ENCODE data around the gene DDX23.
A peak's percentile ranks its signal among the peaks of the same experiment; 100 is the strongest.

Gene DDX23

DNA sequence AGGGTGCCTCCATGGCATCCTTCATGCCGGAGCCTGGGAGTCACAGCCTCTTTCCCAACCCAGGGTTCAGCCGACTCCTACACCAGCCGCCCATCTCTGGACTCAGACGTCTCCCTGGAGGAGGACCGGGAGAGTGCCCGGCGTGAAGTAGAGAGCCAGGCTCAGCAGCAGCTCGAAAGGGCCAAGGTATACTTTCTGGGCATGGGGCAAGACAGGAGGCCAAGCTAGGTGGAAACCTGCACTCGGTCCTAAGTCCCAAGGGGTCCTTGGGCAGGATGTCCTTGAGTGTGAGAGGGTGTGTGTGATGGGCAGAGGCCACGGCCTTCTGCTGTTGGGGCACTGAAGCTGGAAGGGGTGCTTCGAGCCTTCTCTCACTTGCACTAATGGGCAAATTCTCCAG, 28.7 kb downstream of the DDX23 start:
- no peak for DNase-seq (ENCODE audit: low spot score)

DNA sequence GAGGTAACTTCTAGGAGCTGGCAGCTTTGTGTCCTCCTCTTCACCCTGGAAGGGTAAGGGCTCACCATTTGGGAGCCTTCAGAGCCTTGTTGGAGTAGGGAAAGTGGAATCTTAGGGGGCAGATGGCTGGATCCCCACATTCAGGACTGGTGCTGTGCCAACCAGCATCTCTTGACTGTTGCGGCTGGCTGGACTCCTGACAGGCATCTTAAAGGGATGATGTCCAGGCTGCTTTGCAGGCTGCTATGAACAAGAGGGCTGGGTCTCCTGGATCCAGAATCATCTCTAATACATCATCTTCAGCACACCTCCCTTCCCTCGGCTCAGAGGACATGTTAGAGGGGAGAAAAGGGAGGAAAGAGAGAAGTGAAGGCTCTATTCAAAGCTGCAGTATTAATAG, 29.3 kb downstream of the DDX23 start:
- DNase-seq (ENCODE audit: low spot score): no peak

DNA sequence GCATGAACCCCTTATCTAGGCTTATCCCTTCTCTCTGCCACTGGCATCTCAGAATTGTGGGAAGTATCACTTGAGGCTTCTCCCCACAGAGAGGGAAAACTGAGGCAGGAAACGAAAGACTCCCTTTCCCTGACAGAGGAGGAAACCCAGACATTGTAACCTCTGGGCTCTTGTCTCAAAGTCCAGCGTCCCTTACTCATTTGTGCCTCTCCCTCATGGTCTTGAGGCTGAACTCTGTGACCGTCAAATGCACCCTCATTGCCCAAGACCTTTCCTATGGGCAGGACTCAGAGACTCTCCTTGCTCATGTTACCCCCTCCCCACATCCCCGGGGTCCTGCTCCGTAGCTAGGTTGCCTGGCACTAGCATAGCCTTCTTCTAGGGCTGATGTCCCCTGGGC, 29.8 kb downstream of the DDX23 start:
- DNase-seq (ENCODE audit: low spot score): no peak

DNA sequence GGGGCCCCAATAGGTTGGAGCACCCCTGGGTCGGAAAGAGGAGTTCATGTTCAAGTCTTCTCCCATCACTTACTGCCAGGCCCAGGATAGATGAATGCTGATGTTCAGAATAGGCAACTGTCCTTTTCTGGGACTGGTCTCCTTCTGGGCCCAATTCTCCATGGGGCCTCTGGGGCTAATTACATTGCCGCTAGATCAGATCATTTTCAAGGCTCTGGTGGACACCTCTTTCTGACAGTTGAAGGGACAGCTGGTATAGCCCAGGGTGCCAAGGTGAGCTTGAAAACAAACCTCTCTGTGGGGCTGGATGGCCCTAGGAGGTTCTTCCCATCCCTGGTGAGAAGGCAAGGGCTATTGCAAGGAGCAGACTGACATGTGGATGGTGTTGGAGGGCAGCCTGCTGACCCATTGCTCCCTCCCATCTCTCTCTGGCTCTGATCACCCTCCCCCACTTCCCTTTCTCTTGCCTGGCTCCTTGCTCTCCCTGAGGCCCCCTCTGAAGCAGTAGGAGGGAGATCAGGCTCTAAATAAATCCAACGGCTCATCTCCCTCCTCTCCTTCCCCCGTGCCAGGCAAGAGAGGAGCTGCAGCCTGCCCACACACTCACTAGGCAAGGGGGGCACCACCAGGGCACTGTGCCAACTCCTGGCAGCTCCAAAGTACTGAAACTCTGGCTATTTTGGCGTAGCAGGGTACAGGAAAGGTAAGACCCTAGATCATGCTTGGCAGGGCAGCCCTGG, 31.8 kb downstream of the DDX23 start:
- DNase-seq (ENCODE audit: low spot score): no peak

GRCh38 chr12:48818831-48819590, 33.0 kb downstream of the DDX23 start:
- DNase-seq (ENCODE audit: low spot score): no peak

DNA sequence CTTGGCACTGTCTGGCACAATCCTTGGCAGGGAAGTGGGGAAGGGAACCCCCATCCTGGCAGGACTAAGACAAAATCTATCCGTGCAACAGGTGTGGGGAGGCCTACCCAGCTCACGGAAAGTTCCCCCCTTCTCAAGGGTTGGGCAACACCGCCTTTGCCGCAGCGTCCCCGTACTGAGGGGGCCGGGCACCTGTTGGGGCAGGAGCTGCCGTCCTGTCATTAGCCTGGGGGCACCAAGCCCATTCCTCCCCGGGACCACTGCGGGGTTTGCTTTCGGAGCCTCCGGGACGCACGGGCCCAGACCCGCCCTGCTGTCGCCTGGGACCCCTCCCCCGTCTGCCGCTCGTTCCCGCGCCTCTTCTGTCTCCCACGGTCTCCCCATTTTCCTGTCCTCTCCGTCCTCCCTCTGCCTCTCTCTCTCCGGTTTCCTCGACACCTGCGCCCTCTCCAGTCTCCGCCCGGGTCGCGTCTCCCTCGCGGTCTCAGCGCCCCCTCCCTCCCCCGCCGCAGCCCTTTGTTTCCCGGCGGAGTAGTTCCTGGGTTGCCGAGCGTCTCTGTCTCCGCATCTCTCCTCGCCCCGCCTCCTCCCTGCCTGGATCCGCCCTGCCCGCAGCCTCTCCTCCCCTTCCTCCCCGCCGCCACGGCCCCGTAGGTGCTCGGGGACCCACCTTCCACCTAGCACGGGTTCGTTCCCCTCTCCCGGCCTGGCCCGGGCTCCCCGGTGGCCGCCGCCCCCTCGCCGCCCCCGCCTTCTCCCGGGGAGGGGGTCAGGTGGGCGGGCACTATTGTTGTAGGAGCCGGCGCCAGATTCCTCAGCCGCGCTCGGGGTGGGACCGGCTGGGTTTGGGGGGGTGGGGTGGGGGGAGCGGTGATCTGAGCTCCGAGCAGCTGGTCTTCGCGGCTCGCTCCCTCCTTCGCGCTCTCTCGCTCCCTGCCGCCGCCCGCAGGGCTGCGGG, 33.8 kb downstream of the DDX23 start, which contains the start of gene CACNB3:
Gene CACNB3 (plus strand): TSS at position 624 of the 958 bp plus-strand sequence. CDS start 434 bp downstream, outside the sequence.
- DNase-seq (ENCODE audit: low spot score): peak; percentile 66

DNA sequence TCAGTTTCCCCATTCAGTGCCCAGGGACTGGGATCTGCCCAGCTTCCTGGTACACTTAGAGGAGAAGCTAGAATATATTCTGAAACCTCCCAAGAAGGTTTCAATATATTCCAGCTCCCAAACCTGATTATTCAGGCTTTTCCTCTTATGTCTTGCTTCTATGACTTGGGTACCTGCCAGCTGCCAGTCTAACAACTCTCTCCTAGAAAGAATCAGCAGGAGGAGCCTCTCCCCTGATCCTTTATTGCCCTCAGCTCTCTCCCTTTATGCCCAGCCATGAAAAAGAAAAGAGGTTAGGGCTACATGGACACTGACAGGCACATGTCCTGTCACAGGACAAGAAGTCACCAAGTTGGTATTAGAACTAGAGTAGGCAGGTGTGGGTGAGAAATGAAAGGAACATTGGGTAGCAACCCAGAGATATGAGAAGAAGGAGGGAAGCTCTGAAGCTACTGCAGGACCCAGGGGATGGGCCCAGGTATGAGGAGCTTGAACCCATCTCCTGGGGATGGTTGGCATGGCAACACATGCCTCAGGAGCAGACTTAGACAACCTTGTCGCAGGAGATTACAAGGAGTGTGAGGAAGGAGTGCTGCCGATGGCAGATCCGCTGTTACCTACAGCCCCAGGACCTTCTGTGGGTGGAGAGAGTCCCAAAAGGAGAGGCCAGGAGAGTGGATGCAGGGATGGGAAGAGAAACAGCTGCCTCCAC, 35.7 kb downstream of the DDX23 start:
- DNase-seq (ENCODE audit: low spot score): no peak

DNA sequence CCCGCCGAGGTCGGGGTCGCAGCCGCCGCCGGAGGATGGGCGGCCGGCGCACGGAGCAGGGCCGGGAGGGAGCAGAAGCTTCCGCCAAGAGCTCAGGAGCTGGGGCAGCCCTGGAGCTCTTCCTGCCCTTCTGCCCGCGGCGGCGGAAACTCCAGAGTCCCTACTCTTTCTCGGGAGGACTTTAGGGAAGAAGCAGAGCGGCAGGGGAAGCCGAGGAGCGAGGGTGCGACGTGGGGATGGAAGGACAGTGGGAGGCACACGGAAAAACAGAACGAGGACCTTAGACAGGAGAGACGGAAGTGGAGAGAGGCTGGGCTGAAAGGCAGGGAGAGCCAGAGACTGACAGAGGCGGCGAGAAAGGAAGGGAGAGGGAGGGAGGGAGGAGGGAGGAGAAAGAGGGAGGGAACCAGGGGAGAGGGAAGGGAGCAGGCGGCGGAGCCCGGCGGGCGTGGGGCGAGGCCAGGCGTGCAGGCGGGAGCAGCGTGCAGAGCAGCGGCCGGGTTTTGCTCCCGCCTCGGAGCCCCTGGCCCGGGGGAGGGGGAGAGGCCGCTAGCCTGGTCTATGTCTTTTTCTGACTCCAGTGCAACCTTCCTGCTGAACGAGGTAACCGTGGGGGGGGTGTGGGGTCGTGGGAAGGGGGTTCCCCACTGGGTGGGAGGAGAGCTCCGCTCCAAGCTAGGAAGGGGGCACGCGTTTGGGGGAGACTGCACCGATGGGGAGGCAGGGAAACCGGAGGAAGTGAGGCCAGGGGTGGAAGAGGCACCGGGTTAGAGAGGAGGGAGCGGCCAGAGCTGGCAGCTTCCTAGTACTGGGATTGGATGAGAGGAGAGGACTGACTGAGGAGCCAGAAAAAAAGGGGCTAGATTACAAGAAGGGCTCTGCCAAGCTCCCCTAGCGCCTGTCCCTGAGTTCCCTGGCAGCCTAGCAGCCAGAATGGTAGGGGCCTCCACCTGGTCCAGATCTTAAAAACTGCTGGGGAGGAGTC, 36.5 kb downstream of the DDX23 start:
- DNase-seq (ENCODE audit: low spot score): peak; percentile 83

DNA sequence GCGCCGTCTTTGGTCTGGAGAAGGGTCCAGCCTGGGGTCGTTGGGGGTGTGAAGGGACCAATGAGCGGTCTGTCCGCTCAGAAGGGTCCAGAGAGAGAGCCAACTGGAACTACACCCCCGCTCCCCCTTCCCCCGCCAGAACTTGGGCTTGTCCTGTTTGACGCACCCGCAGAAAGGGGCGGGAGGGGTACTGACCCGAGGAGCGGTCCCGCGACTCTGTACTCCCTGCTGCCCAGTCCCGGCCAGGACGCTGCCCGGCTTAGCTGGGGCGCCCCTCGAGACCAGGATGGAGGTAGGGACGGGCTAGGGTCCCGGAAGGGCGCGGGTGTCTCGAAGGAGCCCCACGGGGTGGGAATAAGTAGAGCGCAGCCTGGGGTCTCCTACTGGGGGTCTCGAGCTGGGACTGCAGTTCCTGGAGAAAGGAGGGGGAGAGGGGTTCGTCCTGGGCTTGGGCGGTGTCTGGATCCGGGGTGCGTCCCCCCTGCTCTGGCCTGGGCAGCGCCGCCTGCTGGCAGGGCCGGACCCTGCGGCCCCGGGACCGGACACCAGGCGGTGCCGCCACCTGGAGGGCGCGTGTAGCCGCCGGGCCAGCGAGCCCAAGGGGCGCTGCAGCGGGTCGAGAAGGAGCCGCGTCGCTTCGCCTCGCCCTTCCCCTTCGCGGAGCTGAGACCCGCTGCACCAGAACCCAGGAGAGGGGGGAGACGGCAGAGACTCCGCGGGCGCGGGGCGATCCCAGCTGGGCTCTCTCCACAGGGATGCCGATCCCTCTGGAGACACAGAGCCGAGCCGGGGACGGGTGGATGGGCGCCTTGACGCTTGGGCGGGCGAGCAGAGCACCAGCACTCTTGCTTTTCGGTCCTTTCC, 37.5 kb downstream of the DDX23 start:
- DNase-seq (ENCODE audit: low spot score): peak; percentile 94

- no peak for DNase-seq (ENCODE audit: low spot score)
Observed at GRCh38 chr12:48813465-48814261, 38.3 kb downstream of the DDX23 start.

DNA sequence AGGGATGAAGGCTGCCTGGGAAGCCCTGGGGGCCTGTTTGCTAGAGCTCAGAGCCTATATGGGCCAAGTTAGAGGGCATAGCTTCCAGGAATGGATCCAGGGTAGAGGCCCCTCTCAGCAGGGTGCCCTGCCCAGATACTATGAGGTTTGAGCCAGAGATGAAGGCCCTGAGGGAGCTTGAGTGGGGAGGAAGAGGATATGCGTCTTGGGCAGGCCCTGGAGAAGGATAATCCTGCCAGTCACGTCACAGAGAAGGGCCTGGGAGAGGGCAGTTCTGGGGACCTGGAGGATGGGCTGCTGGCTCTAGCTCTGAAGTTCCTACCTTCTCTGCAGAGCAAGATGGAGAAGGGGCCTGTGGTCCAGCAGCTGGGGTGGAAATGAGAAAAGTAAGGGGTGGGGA, 39.6 kb downstream of the DDX23 start:
- DNase-seq (ENCODE audit: low spot score): no peak

GRCh38 chr12:48811437-48812090, 40.4 kb downstream of the DDX23 start:
- no peak for DNase-seq (ENCODE audit: low spot score)

DNA sequence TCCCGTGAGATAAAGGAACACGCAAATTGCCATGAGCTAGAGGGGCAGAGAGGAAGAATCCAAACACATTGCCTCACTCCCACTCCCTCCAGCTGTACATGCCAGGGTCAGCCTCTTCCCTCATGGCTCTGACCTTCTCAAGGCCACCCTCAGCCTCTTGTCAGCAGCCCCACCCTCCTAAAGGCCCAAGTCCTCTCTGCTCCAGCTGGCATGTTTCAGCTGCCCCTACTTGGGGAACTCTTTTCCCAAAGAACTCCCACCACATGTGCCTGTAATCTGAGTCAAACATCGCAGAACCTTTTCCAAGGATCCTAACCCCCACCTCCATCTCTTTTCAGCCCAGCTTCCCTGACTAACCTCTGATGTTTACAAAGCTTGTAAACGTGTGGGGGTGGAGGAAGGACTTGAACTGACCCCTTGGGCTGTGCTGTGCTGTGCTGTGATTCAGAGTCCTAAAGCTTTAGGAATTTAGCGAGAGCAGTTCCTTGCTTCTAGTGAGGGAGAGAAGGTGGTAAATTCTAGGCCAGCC, 41.0 kb downstream of the DDX23 start:
- DNase-seq (ENCODE audit: low spot score): peak; percentile 68

DNA sequence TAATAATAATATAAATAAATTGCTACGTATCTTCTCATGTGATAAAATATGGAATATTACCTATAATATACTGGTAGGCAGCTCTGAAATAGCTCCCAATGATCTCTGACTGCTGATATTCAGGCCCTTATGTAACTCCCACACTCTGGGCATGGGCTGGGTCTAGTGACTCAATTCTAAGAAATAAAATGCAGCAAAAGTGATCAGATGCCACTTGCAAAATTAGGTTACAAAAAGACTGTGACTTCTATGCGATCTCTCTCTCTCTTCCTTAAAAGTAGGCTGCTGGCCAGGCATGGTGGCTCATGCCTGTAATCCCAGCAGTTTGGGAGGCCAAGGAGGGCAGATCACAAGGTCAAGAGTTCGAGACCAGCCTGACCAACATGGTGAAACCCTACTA, 44.0 kb downstream of the DDX23 start:
- DNase-seq (ENCODE audit: low spot score): no peak

DNA sequence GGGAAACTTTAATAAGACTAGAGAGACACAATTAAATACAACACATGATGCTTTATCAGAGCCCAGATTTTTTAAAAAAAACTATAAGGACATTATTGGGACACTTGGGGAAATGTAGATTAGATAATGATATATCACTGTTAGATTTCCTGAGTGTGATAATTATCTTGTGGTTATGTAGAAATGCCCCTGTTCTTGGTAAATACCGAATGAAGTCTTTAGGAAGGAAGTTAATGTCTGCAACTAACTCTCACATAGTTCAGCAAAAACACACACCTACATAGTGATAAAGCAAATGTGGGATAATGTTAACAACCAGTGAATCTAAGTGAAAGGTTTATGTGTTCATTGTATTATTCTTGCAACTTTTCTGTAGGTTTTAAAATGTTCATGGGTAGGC, 48.3 kb downstream of the DDX23 start:
- DNase-seq (ENCODE audit: low spot score): no peak

GRCh38 chr12:48800971-48801370, 51.0 kb downstream of the DDX23 start:
- DNase-seq (ENCODE audit: low spot score): no peak

- DNase-seq (ENCODE audit: low spot score): no peak
Observed at GRCh38 chr12:48800457-48800856, 51.5 kb downstream of the DDX23 start.

DNA sequence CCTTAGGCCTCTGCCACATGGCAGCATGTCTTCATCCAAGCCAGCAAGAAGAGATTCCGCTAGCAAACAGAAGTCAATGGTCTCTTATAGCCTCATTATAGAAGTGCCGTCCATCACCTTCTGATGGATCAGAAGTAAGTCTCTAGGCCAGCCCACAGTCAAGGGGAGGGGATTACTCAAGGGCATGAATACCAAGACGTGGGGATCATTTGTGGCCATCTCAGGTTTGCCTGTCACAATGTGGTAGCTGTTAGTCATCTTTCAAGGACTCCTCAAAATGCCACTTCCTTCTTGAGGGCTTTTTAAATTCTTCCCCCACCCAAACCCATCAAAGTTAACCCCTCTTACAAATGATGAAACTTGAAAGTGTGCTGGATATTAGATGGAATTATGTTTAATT, 55.0 kb downstream of the DDX23 start:
- no peak for DNase-seq (ENCODE audit: low spot score)

All from AG08395 (cell line).